ENCODE measurements around the gene RERE. TPM values are rescaled to one million over a fixed set of nuclear protein-coding genes. Genes with fewer than 3 reads are reported as not detected.
A peak's percentile ranks its signal among the peaks of the same experiment; 100 is the strongest.

The RERE gene
- total RNA-seq, 1 donor = 55.0 TPM

- TF ChIP-seq CTCF (IDR thresholded peaks at IDR 0.05; ENCODE audit: extremely low read depth, low read depth, low read length) = no peak
- H3K4me2 ChIP-seq (ENCODE audit: insufficient read depth, low read length) = peak overlapping the region; percentile 78
- peak overlapping the region; percentile 73 for H2AFZ ChIP-seq (ENCODE audit: low read length)
- H3K27ac ChIP-seq (ENCODE audit: low read depth, low read length) = peak overlapping the region; percentile 78
- peak; percentile 99 for DNase-seq (ENCODE audit: insufficient read length, low spot score, missing footprints)
- no peaks in the 10 kb centered on the region for H3K79me2 ChIP-seq (ENCODE audit: insufficient read depth, low read length)
- no peaks in the 10 kb centered on the region for H3K36me3 ChIP-seq (ENCODE audit: insufficient read depth, low read length)
- H3K4me1 ChIP-seq (ENCODE audit: insufficient read depth, low read length) = peaks cover 13% of the 10 kb centered on the region
- no peaks in the 10 kb centered on the region for H3K9me3 ChIP-seq (ENCODE audit: low read depth, low read length)
- H3K4me3 ChIP-seq (ENCODE audit: insufficient read depth, low read length) = peak overlapping the region; percentile 55
- H4K20me1 ChIP-seq (ENCODE audit: insufficient read depth, low read length) = no peaks in the 10 kb centered on the region
- H3K27me3 ChIP-seq (ENCODE audit: insufficient read depth, low read length) = no peaks in the 10 kb centered on the region
Measured at GRCh38 chr1:8343464-8344001, 473.9 kb downstream of the RERE start.

- Histone ChIP-seq H3K4me3 (ENCODE audit: insufficient read depth, low read length) (peak overlapping the region; percentile 46), H3K9me3 (ENCODE audit: low read depth, low read length) (no peaks in the 10 kb centered on the region), H3K27me3 (ENCODE audit: insufficient read depth, low read length) (no peaks in the 10 kb centered on the region), H3K4me2 (ENCODE audit: insufficient read depth, low read length) (peak overlapping the region; percentile 78), H3K4me1 (ENCODE audit: insufficient read depth, low read length) (peaks cover 13% of the 10 kb centered on the region), H3K36me3 (ENCODE audit: insufficient read depth, low read length) (no peaks in the 10 kb centered on the region), H3K79me2 (ENCODE audit: insufficient read depth, low read length) (no peaks in the 10 kb centered on the region), H3K27ac (ENCODE audit: low read depth, low read length) (peak overlapping the region; percentile 78), H2AFZ (ENCODE audit: low read length) (peak overlapping the region; percentile 70), H4K20me1 (ENCODE audit: insufficient read depth, low read length) (no peaks in the 10 kb centered on the region)
- TF ChIP-seq CTCF (IDR thresholded peaks at IDR 0.05; ENCODE audit: extremely low read depth, low read depth, low read length) = no peak
- no peak for DNase-seq (ENCODE audit: insufficient read length, low spot score, missing footprints)
Measured at GRCh38 chr1:8343044-8343443, 474.4 kb downstream of the RERE start.

GRCh38 chr1:8342325-8342724, 475.1 kb downstream of the RERE start:
- Histone ChIP-seq H3K79me2 (ENCODE audit: insufficient read depth, low read length) (no peaks in the 10 kb centered on the region), H4K20me1 (ENCODE audit: insufficient read depth, low read length) (no peaks in the 10 kb centered on the region), H3K36me3 (ENCODE audit: insufficient read depth, low read length) (no peaks in the 10 kb centered on the region), H3K9me3 (ENCODE audit: low read depth, low read length) (no peaks in the 10 kb centered on the region), H3K4me3 (ENCODE audit: insufficient read depth, low read length) (no peak overlapping the region), H3K4me1 (ENCODE audit: insufficient read depth, low read length) (peaks cover 13% of the 10 kb centered on the region), H2AFZ (ENCODE audit: low read length) (no peak overlapping the region), H3K27ac (ENCODE audit: low read depth, low read length) (no peak overlapping the region), H3K27me3 (ENCODE audit: insufficient read depth, low read length) (no peaks in the 10 kb centered on the region), H3K4me2 (ENCODE audit: insufficient read depth, low read length) (no peak overlapping the region)
- TF ChIP-seq CTCF (IDR thresholded peaks at IDR 0.05; ENCODE audit: extremely low read depth, low read depth, low read length) = no peak
- DNase-seq (ENCODE audit: insufficient read length, low spot score, missing footprints) = peak; percentile 55

- H3K4me3 ChIP-seq (ENCODE audit: insufficient read depth, low read length) = no peak overlapping the region
- H3K79me2 ChIP-seq (ENCODE audit: insufficient read depth, low read length) = no peaks in the 10 kb centered on the region
- TF ChIP-seq CTCF (IDR thresholded peaks at IDR 0.05; ENCODE audit: extremely low read depth, low read depth, low read length) = no peak
- H3K4me2 ChIP-seq (ENCODE audit: insufficient read depth, low read length) = no peak overlapping the region
- no peaks in the 10 kb centered on the region for H3K36me3 ChIP-seq (ENCODE audit: insufficient read depth, low read length)
- DNase-seq (ENCODE audit: insufficient read length, low spot score, missing footprints) = no peak
- H3K27me3 ChIP-seq (ENCODE audit: insufficient read depth, low read length) = no peaks in the 10 kb centered on the region
- H2AFZ ChIP-seq (ENCODE audit: low read length) = no peak overlapping the region
- no peaks in the 10 kb centered on the region for H4K20me1 ChIP-seq (ENCODE audit: insufficient read depth, low read length)
- peaks cover 13% of the 10 kb centered on the region for H3K4me1 ChIP-seq (ENCODE audit: insufficient read depth, low read length)
- no peak overlapping the region for H3K27ac ChIP-seq (ENCODE audit: low read depth, low read length)
- no peaks in the 10 kb centered on the region for H3K9me3 ChIP-seq (ENCODE audit: low read depth, low read length)
Measured at GRCh38 chr1:8340448-8340847, 477.0 kb downstream of the RERE start.

Data from osteoblast (primary cell).